ENCODE results near the gene FAAP100. TPM values are rescaled to one million over a fixed set of nuclear protein-coding genes. Genes with fewer than 3 reads are reported as not detected.
A peak's percentile ranks its signal among the peaks of the same experiment; 100 is the strongest.

FAAP100 gene
- total and polyA plus RNA-seq, 4 donors = 8.8 to 48.4 (median 26.6) TPM

- DNase-seq = no peak
- Histone ChIP-seq H3K9me3 (ENCODE audit: control insufficient read depth, low read length) (no peaks in the 10 kb centered on the region), H3K4me3 (ENCODE audit: low read length in 2 of 2) (peak overlapping the region; percentile 95 to 97), H3K27me3 (ENCODE audit: control insufficient read depth in 1 of 2, insufficient read depth in 2 of 2, low read length in 1 of 2) (peaks cover 0 to 2% of the 10 kb centered on the region in 2 donors), H3K36me3 (ENCODE audit: control insufficient read depth in 1 of 2, insufficient read depth in 2 of 2, low read length in 1 of 2) (peaks cover 0 to 19% of the 10 kb centered on the region in 2 donors), H3K27ac (ENCODE audit: low read depth in 1 of 2, low read length in 2 of 2) (peak overlapping the region in 1 of 2 donors; percentile 0), H3K4me1 (ENCODE audit: control insufficient read depth in 1 of 2, insufficient read depth in 2 of 2, low read length in 2 of 2) (no peaks in the 10 kb centered on the region)
- intact Hi-C loops (cut with DNase I) = no loop called here
- no peak for ATAC-seq (ENCODE audit: low FRiP score)
- WGBS, 2 donors = 5 to 6% methylated on average over 12 of the region's 12 CpGs
These were observed 42.8 kb downstream of the FAAP100 start for GRCh38 chr17:81509207-81509971.

GRCh38 chr17:81508639-81509206 lies 43.4 kb downstream of the FAAP100 start:
- intact Hi-C loops (cut with DNase I) = no loop called here
- 16 to 20% methylated on average over 10 of the region's 10 CpGs for WGBS, 2 donors
- peaks cover 0 to 19% of the 10 kb centered on the region in 2 donors for H3K36me3 ChIP-seq (ENCODE audit: control insufficient read depth in 1 of 2, insufficient read depth in 2 of 2, low read length in 1 of 2)
- H3K27ac ChIP-seq (ENCODE audit: low read depth in 1 of 2, low read length in 2 of 2) = peak overlapping the region in 1 of 2 donors; percentile 0
- ATAC-seq (ENCODE audit: low FRiP score) = no peak
- peaks cover 0 to 2% of the 10 kb centered on the region in 2 donors for H3K27me3 ChIP-seq (ENCODE audit: control insufficient read depth in 1 of 2, insufficient read depth in 2 of 2, low read length in 1 of 2)
- no peaks in the 10 kb centered on the region for H3K9me3 ChIP-seq (ENCODE audit: control insufficient read depth, low read length)
- H3K4me1 ChIP-seq (ENCODE audit: control insufficient read depth in 1 of 2, insufficient read depth in 2 of 2, low read length in 2 of 2) = no peaks in the 10 kb centered on the region
- no peak for DNase-seq
- peak overlapping the region; percentile 95 to 97 for H3K4me3 ChIP-seq (ENCODE audit: low read length in 2 of 2)

GRCh38 chr17:81503619-81504018 lies 48.5 kb downstream of the FAAP100 start:
- H3K27me3 ChIP-seq (ENCODE audit: control insufficient read depth in 1 of 2, insufficient read depth in 2 of 2, low read length in 1 of 2) = no peaks in the 10 kb centered on the region
- DNase-seq = no peak
- no peak overlapping the region for H3K27ac ChIP-seq (ENCODE audit: low read depth in 1 of 2, low read length in 2 of 2)
- ATAC-seq (ENCODE audit: low FRiP score) = no peak
- no peaks in the 10 kb centered on the region for H3K9me3 ChIP-seq (ENCODE audit: control insufficient read depth, low read length)
- H3K36me3 ChIP-seq (ENCODE audit: control insufficient read depth in 1 of 2, insufficient read depth in 2 of 2, low read length in 1 of 2) = no peaks in the 10 kb centered on the region
- no peak overlapping the region for H3K4me3 ChIP-seq (ENCODE audit: low read length in 2 of 2)
- no peaks in the 10 kb centered on the region for H3K4me1 ChIP-seq (ENCODE audit: control insufficient read depth in 1 of 2, insufficient read depth in 2 of 2, low read length in 2 of 2)
- intact Hi-C loops (cut with DNase I) = no loop called here

GRCh38 chr17:81502471-81503017 lies 49.6 kb downstream of the FAAP100 start:
- no peaks in the 10 kb centered on the region for H3K9me3 ChIP-seq (ENCODE audit: control insufficient read depth, low read length)

GRCh38 chr17:81500047-81500446 lies 52.1 kb downstream of the FAAP100 start:
- 20 to 21% methylated on average over 7 of the region's 7 CpGs for WGBS, 2 donors
- ATAC-seq (ENCODE audit: low FRiP score) = no peak
- peak overlapping the region in 1 of 2 donors; percentile 20 for H3K27ac ChIP-seq (ENCODE audit: low read depth in 1 of 2, low read length in 2 of 2)

More at GRCh38 chr17:81502471-81503017, 49.6 kb downstream of the FAAP100 start:
- no peaks in the 10 kb centered on the region for H3K27me3 ChIP-seq (ENCODE audit: control insufficient read depth in 1 of 2, insufficient read depth in 2 of 2, low read length in 1 of 2)
- intact Hi-C loops (cut with DNase I) = no loop called here
- DNase-seq (no peak), ATAC-seq (ENCODE audit: low FRiP score) (no peak)
- no peaks in the 10 kb centered on the region for H3K36me3 ChIP-seq (ENCODE audit: control insufficient read depth in 1 of 2, insufficient read depth in 2 of 2, low read length in 1 of 2)
- WGBS, 2 donors = 61 to 65% methylated on average over 12 of the region's 12 CpGs
- H3K4me3 ChIP-seq (ENCODE audit: low read length in 2 of 2) = no peak overlapping the region
- no peak overlapping the region for H3K27ac ChIP-seq (ENCODE audit: low read depth in 1 of 2, low read length in 2 of 2)
- no peaks in the 10 kb centered on the region for H3K4me1 ChIP-seq (ENCODE audit: control insufficient read depth in 1 of 2, insufficient read depth in 2 of 2, low read length in 2 of 2)

GRCh38 chr17:81499601-81499970 lies 52.6 kb downstream of the FAAP100 start:
- Histone ChIP-seq H3K27me3 (ENCODE audit: control insufficient read depth in 1 of 2, insufficient read depth in 2 of 2, low read length in 1 of 2) (no peaks in the 10 kb centered on the region), H3K4me3 (ENCODE audit: low read length in 2 of 2) (no peak overlapping the region), H3K36me3 (ENCODE audit: control insufficient read depth in 1 of 2, insufficient read depth in 2 of 2, low read length in 1 of 2) (no peaks in the 10 kb centered on the region), H3K27ac (ENCODE audit: low read depth in 1 of 2, low read length in 2 of 2) (peak overlapping the region in 1 of 2 donors; percentile 20), H3K9me3 (ENCODE audit: control insufficient read depth, low read length) (no peaks in the 10 kb centered on the region), H3K4me1 (ENCODE audit: control insufficient read depth in 1 of 2, insufficient read depth in 2 of 2, low read length in 2 of 2) (no peaks in the 10 kb centered on the region)
- ATAC-seq (ENCODE audit: low FRiP score) (peak; percentile 9), DNase-seq (no peak)
- 47 to 64% methylated on average over 12 of the region's 12 CpGs for WGBS, 2 donors
- intact Hi-C loops (cut with DNase I) = no loop called here

More at GRCh38 chr17:81500047-81500446, 52.1 kb downstream of the FAAP100 start:
- no peaks in the 10 kb centered on the region for H3K27me3 ChIP-seq (ENCODE audit: control insufficient read depth in 1 of 2, insufficient read depth in 2 of 2, low read length in 1 of 2)
- H3K36me3 ChIP-seq (ENCODE audit: control insufficient read depth in 1 of 2, insufficient read depth in 2 of 2, low read length in 1 of 2) = no peaks in the 10 kb centered on the region
- H3K4me3 ChIP-seq (ENCODE audit: low read length in 2 of 2) = no peak overlapping the region
- no peaks in the 10 kb centered on the region for H3K4me1 ChIP-seq (ENCODE audit: control insufficient read depth in 1 of 2, insufficient read depth in 2 of 2, low read length in 2 of 2)
- H3K9me3 ChIP-seq (ENCODE audit: control insufficient read depth, low read length) = no peaks in the 10 kb centered on the region
- DNase-seq = no peak
- intact Hi-C loops (cut with DNase I) = no loop called here

- H3K27ac ChIP-seq (ENCODE audit: low read depth in 1 of 2, low read length in 2 of 2) = no peak overlapping the region
- peak; percentile 44 for ATAC-seq (ENCODE audit: low FRiP score)
These were observed 53.1 kb downstream of the FAAP100 start for GRCh38 chr17:81498953-81499600.

GRCh38 chr17:81494626-81495377 lies 57.4 kb downstream of the FAAP100 start:
- H3K4me1 ChIP-seq (ENCODE audit: control insufficient read depth in 1 of 2, insufficient read depth in 2 of 2, low read length in 2 of 2) = no peaks in the 10 kb centered on the region
- intact Hi-C loops (cut with DNase I) = no loop called here
- no peak overlapping the region for H3K27ac ChIP-seq (ENCODE audit: low read depth in 1 of 2, low read length in 2 of 2)
- H3K9me3 ChIP-seq (ENCODE audit: control insufficient read depth, low read length) = no peaks in the 10 kb centered on the region
- no peak for DNase-seq
- H3K4me3 ChIP-seq (ENCODE audit: low read length in 2 of 2) = no peak overlapping the region
- H3K36me3 ChIP-seq (ENCODE audit: control insufficient read depth in 1 of 2, insufficient read depth in 2 of 2, low read length in 1 of 2) = no peaks in the 10 kb centered on the region
- WGBS, 2 donors = 18 to 24% methylated on average over 8 of the region's 8 CpGs
- H3K27me3 ChIP-seq (ENCODE audit: control insufficient read depth in 1 of 2, insufficient read depth in 2 of 2, low read length in 1 of 2) = no peaks in the 10 kb centered on the region
- no peak for ATAC-seq (ENCODE audit: low FRiP score)

More at GRCh38 chr17:81498953-81499600, 53.1 kb downstream of the FAAP100 start:
- intact Hi-C loops (cut with DNase I) = no loop called here
- no peak for DNase-seq
- H3K9me3 ChIP-seq (ENCODE audit: control insufficient read depth, low read length) = no peaks in the 10 kb centered on the region
- H3K4me1 ChIP-seq (ENCODE audit: control insufficient read depth in 1 of 2, insufficient read depth in 2 of 2, low read length in 2 of 2) = no peaks in the 10 kb centered on the region
- no peaks in the 10 kb centered on the region for H3K27me3 ChIP-seq (ENCODE audit: control insufficient read depth in 1 of 2, insufficient read depth in 2 of 2, low read length in 1 of 2)
- no peak overlapping the region for H3K4me3 ChIP-seq (ENCODE audit: low read length in 2 of 2)
- no peaks in the 10 kb centered on the region for H3K36me3 ChIP-seq (ENCODE audit: control insufficient read depth in 1 of 2, insufficient read depth in 2 of 2, low read length in 1 of 2)
- WGBS, 2 donors = 62 to 69% methylated on average over 56 to 64 of the region's 64 CpGs

Data from aorta (tissue), 5 donors.